T-cell (primary cell): ENCODE data around the gene SULT1A2. TPM values are rescaled to one million over a fixed set of nuclear protein-coding genes. Genes with fewer than 3 reads are reported as not detected.
A peak's percentile ranks its signal among the peaks of the same experiment; 100 is the strongest.
"Not testable (repeated sequence)": the region's sequence is repeated elsewhere in the genome, so short reads cannot be mapped to it uniquely, and the experiment has no call there.

Source experiments
- ATAC-seq, 4 experiments: fragments of 200-7000 bp in 3 of 4; fragments of 150-1000 bp in 1 of 4; cut with Tn5 transposase; replicated peaks in 1 of 4; 1 replicate in 3 of 4; 2 replicates in 1 of 4; pipeline ENCODE4 v1.10.0; 2021; ENCODE audit warnings: moderate library complexity in 3 of 4, mild to moderate bottlenecking in 2 of 4, moderate number of reproducible peaks in 1 of 4
- CTCF ChIA-PET, 2 donors: fragments of 300-600 bp; sonication (Branson Sonifier 250); formaldehyde crosslinking; loops; one replicate each; lab custom pipeline; 2022; ENCODE audit warnings: antibody characterized with exemption in 2 of 2; lab: Charles Lee
- POLR2A ChIA-PET, 2 donors: fragments of 300-600 bp; sonication (Branson Sonifier 250); formaldehyde crosslinking; loops; one replicate each; lab custom pipeline; 2022; ENCODE audit warnings: antibody characterized with exemption in 2 of 2; lab: Charles Lee
- DNase-seq, 35 experiments: peaks; one replicate each; pipeline versions ENCODE4 v3.0.0 to v3.0.0-alpha.2; 2013 to 2023
- H3K27ac ChIP-seq: one replicate; pipeline ENCODE4 v1.5.1; 2013; ENCODE audit warnings: low read length
- H3K27me3 ChIP-seq, 2 experiments: replicated peaks in 1 of 2; 1 replicate in 1 of 2; 2 replicates in 1 of 2; pipeline versions ENCODE4 v1.6.1 to v1.7.0; 2013; ENCODE audit warnings: low read length in 1 of 2, mixed read lengths in 1 of 2; ENCODE audit not compliant: control insufficient read depth in 2 of 2, insufficient read depth in 2 of 2; ENCODE audit errors: extremely low read depth in 1 of 2
- H3K36me3 ChIP-seq, 2 donors: 1 replicate in 1 of 2; 2 replicates in 1 of 2; pipeline versions ENCODE4 v1.6.1 to v1.7.0; 2013; ENCODE audit warnings: low read length in 1 of 2; ENCODE audit not compliant: control insufficient read depth in 2 of 2, insufficient read depth in 1 of 2; ENCODE audit errors: extremely low read depth in 1 of 2
- H3K4me1 ChIP-seq, 2 experiments: 1 replicate in 1 of 2; 2 replicates in 1 of 2; pipeline versions ENCODE4 v1.6.1 to v1.7.0; 2013; ENCODE audit warnings: low read length in 2 of 2, mixed read lengths in 1 of 2; ENCODE audit not compliant: insufficient read depth in 2 of 2, control insufficient read depth in 1 of 2; ENCODE audit errors: extremely low read depth in 1 of 2
- H3K4me3 ChIP-seq, 2 donors: 1 replicate in 1 of 2; 2 replicates in 1 of 2; pipeline versions ENCODE4 v1.5.1 to v1.7.0; 2013; ENCODE audit warnings: mild to moderate bottlenecking in 2 of 2, low read length in 1 of 2, moderate library complexity in 1 of 2; ENCODE audit not compliant: control insufficient read depth in 1 of 2; ENCODE audit errors: extremely low read depth in 1 of 2
- H3K9me3 ChIP-seq: 2 replicates; pipeline ENCODE4 v1.7.0; 2013
- H3K27ac Mint-ChIP-seq, 2 donors: one replicate each; pipeline ENCODE4 v1.8.0; 2020 to 2021; ENCODE audit warnings: mild to moderate bottlenecking in 2 of 2, mixed read lengths in 2 of 2
- H3K27me3 Mint-ChIP-seq, 2 donors: one replicate each; pipeline ENCODE4 v1.8.0; 2021 to 2022; ENCODE audit warnings: mixed read lengths in 2 of 2
- H3K36me3 Mint-ChIP-seq: one replicate; pipeline ENCODE4 v1.8.0; 2021; ENCODE audit warnings: mixed read lengths
- H3K4me1 Mint-ChIP-seq, 3 donors: one replicate each; pipeline ENCODE4 v1.8.0; 2020 to 2022; ENCODE audit warnings: mixed read lengths in 3 of 3, mild to moderate bottlenecking in 1 of 3
- H3K4me3 Mint-ChIP-seq, 3 donors: one replicate each; pipeline ENCODE4 v1.8.0; 2020 to 2022; ENCODE audit warnings: mild to moderate bottlenecking in 3 of 3, mixed read lengths in 3 of 3, moderate library complexity in 3 of 3
- H3K9me3 Mint-ChIP-seq, 3 donors: one replicate each; pipeline ENCODE4 v1.8.0; 2020 to 2022; ENCODE audit warnings: mixed read lengths in 3 of 3
- WGBS: methylation state at CpG from one replicate; pipeline ENCODE4 v1.1.5; 2013; ENCODE audit warnings: missing lambda C conversion rate; ENCODE audit not compliant: insufficient coverage; 5-methylcytosine and 5-hydroxymethylcytosine counted together
- total RNA-seq, 35 experiments: library from RNA in 6 of 35; stranded (reverse) in 6 of 35; fragments of 120-200 nt in 1 of 35; gene quantifications; one replicate each; pipeline versions ENCODE4 v1.2.1 to v1.2.4 and lab custom pipeline; 2013 to 2026

The SULT1A2 gene
- total RNA-seq, 5 donors from 2014 or later (not counting 1 experiment from before 2014, with no cell fraction given): 0.30 to 0.62 (median 0.53) TPM; not detected in 2

DNA sequence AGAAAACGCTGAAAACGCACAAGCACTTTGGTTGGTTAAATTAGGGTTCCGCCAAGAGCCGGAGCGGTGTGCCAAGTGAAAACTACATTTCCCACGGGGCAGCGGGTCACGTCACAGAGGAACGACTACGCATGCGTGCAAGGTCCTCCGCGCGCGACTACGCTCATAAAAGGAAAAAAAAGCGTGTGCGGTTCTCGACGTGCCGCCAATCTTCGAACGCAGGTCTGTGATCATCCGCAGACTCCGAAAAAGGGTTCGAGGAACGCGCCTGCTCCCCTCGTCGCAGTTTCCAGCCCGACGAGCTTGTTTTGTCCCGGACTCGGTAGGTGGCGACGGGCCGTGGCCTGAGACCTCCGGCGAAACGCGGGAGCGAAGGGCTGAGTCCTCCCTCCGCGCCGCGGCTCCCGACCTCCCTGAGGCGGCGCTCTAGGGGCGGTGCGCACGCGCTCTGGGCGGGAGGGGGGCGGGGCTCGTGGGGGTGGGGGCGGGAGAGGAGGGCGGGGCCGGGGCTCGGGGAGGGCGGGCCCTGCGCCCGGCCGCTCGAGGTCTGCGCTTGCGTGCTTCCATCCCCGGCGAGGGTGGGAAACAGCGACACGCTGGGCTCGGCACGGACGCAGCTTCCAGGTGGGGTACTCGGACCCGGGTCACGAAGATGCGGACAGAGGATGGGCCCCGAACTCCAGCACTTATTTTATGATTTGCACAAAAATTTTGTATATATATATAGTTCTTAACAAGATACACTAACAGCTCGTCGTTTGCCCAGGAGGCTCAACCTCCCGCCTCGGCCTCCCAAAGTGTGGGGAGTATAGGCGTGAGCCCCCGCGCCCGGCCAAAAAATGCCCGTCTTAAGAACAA lies 42.8 kb downstream of the SULT1A2 start, which contains the start of gene SGF29:
SGF29 (plus strand) TSS at position 145 of the 858 bp plus-strand sequence. CDS start 27,150 bp downstream, outside the sequence.
- CTCF ChIA-PET: no interaction called here
- H3K9me3 ChIP-seq: no peaks in the 10 kb centered on the region
- H3K36me3 ChIP-seq: peaks cover 0 to 21% of the 10 kb centered on the region in 2 donors
- peak within 1 kb of the TSS; percentile 75 to 84 for H3K4me3 ChIP-seq
- H3K4me1 ChIP-seq: peaks cover 15 to 25% of the 10 kb centered on the region in 2 experiments
- H3K27ac ChIP-seq: peak within 1 kb of the TSS; percentile 94
- Mint-ChIP-seq H3K27ac (peak within 1 kb of the TSS; percentile 96 to 97), H3K4me3 (peak within 1 kb of the TSS; percentile 88), H3K9me3 (no peaks in the 10 kb centered on the region), H3K27me3 (no peaks in the 10 kb centered on the region), H3K4me1 (peaks cover 31 to 51% (median 39%) of the 10 kb centered on the region in 3 donors), H3K36me3 (peaks cover 14% of the 10 kb centered on the region)
- H3K27me3 ChIP-seq: peaks cover 0 to 1% of the 10 kb centered on the region in 2 experiments
- POLR2A ChIA-PET: no interaction called here
- ATAC-seq (peak; percentile 86 to 93 (median 86)), DNase-seq (peak; percentile 86 to 98 (median 91))
- WGBS: under 1% methylated on average over 48 of the region's 88 CpGs

DNA sequence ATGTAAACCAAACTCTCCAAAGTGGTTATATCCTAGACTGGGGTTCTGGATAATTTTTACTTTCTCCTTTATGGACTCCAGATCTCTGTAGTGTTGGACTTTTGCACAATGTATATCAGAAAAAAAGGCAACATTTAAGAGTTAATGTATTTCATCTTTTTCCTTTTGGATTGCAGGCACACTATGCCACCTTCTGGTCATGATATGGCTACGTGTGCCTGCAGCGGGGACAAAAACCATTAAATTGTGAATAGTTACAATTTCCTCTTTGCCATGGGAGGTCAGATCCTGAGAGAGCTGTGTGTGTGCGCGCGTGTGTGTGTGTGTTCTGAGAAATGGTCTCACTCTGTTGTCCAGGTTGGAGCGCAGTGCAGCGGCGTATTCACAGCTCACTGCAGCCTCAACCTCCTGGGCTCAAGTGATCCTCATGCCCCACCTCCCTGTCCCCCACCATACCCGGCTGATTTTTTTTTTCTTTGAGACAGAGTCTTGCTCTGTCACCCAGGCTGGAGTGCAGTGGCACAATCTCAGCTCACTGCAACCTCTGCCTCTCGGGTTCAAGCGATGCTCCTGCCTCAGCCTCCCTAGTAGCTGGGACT lies 47.5 kb downstream of the SULT1A2 start:
- H3K4me1 ChIP-seq: peaks cover 5 to 13% of the 10 kb centered on the region in 2 experiments
- Mint-ChIP-seq H3K4me1 (peaks cover 3 to 16% (median 10%) of the 10 kb centered on the region in 3 donors), H3K27me3 (no peaks in the 10 kb centered on the region), H3K4me3 (no peak overlapping the region), H3K27ac (no peak overlapping the region), H3K36me3 (no peaks in the 10 kb centered on the region), H3K9me3 (no peaks in the 10 kb centered on the region)
- POLR2A ChIA-PET: interaction anchor here in 1 of 2 donors (0.6 kb wide), 1 partner anchor 22 kb away, joined by 3 read pairs; no protein-coding TSS in a partner anchor
- WGBS: 8% methylated on average over 2 of the region's 11 CpGs
- no peaks in the 10 kb centered on the region for H3K36me3 ChIP-seq
- no peak overlapping the region for H3K27ac ChIP-seq
- no peak overlapping the region for H3K4me3 ChIP-seq
- ATAC-seq (no peak), DNase-seq (peak in 8 of 35 experiments; percentile 7 to 60 (median 14))
- no peaks in the 10 kb centered on the region for H3K9me3 ChIP-seq
- CTCF ChIA-PET: no interaction called here
- peaks cover 0 to 4% of the 10 kb centered on the region in 2 experiments for H3K27me3 ChIP-seq

DNA sequence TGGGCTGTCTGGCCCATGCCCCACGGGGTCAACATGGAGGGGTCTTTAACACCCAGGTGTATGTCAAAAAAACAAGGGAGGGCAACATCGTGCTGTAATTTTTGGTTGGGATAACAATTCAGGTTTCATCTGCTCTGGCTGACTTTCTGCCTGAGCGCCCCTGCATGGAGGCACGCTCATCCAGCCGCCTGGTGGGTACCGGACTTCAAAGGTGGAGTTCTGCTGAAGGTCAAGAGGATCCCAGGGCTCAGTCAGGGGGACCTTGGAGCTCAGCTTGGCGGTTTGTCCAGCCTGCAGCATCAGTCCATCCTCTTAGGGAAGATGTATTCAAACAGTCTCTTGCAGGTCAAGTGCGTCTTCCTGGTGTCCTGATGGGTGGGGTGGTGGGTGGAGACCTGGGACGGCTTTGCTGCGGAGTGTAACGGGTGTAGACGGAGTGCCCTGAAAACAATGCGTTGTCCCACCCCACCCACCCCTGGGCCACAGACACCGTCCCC lies 48.5 kb downstream of the SULT1A2 start:
- DNase-seq (no peak), ATAC-seq (no peak)
- Histone ChIP-seq H3K27me3 (peaks cover 0 to 4% of the 10 kb centered on the region in 2 experiments), H3K27ac (no peak overlapping the region), H3K4me3 (no peak overlapping the region), H3K36me3 (no peaks in the 10 kb centered on the region), H3K9me3 (no peaks in the 10 kb centered on the region), H3K4me1 (peaks cover 3 to 8% of the 10 kb centered on the region in 2 experiments)
- Mint-ChIP-seq H3K36me3 (no peaks in the 10 kb centered on the region), H3K4me1 (peaks cover 0 to 12% (median 7%) of the 10 kb centered on the region in 3 donors), H3K27me3 (no peaks in the 10 kb centered on the region), H3K9me3 (no peaks in the 10 kb centered on the region), H3K4me3 (no peak overlapping the region), H3K27ac (no peak overlapping the region)
- CTCF ChIA-PET: interaction anchor here (0.5 kb wide), 2 partner anchors 23 to 525 kb away, joined by 3 read pairs; no protein-coding TSS in a partner anchor
- POLR2A ChIA-PET: no interaction called here
- WGBS: 92% methylated on average over 8 of the region's 14 CpGs

DNA sequence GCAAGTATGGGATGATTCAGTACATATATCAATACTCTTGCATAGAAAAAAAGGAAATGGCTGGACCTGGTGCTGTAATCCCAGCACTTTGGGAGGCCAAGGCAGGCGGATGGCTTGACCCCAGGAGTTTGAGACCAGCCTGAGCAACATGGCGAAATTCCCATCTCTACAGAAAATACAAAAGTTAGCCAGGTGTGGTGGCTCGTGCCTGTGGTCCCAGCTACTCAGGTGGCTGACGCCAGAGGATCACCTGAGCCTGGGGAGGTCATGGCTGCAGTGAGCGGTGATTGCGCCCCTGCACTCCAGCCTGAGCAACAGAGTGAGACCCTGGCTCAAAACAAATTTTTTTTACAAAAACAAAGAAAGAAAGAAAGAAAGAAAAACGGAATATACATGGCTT lies 50.2 kb downstream of the SULT1A2 start:
- peaks cover 3 to 4% of the 10 kb centered on the region in 2 experiments for H3K4me1 ChIP-seq
- Mint-ChIP-seq H3K36me3 (no peaks in the 10 kb centered on the region), H3K27ac (no peak overlapping the region), H3K4me1 (peaks cover 11 to 15% (median 12%) of the 10 kb centered on the region in 3 donors), H3K27me3 (no peaks in the 10 kb centered on the region), H3K4me3 (no peak overlapping the region), H3K9me3 (no peaks in the 10 kb centered on the region)
- ATAC-seq: no peak
- no peak for DNase-seq
- ChIA-PET CTCF (no interaction called here), POLR2A (no interaction called here)
- 84% methylated on average over 3 of the region's 7 CpGs for WGBS
- H3K27ac ChIP-seq: no peak overlapping the region
- H3K27me3 ChIP-seq: peaks cover 0 to 4% of the 10 kb centered on the region in 2 experiments
- no peaks in the 10 kb centered on the region for H3K9me3 ChIP-seq
- no peak overlapping the region for H3K4me3 ChIP-seq
- no peaks in the 10 kb centered on the region for H3K36me3 ChIP-seq

DNA sequence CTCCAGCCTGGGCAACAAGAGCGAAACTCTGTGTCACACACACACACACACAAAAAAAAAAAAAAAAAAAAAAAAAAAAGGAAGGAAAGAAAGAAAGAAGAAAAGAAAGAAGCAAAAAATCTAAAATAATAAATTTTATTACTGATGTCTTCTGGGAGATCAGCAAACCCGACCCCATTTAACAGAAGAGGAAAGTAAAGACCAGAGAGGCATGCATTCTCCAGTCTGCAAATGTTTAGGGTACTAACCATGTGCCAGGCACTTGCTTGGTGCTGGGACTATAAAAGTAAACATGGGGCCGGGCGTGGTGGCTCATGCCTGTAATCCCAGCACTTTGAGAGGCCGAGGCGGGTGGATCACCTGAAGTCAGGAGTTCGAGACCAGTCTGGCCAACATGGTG lies 50.9 kb downstream of the SULT1A2 start:
- H3K27me3 ChIP-seq, ATAC-seq, H3K4me3 ChIP-seq, H3K27ac Mint-ChIP-seq, H3K27me3 Mint-ChIP-seq, DNase-seq, CTCF ChIA-PET, H3K4me3 Mint-ChIP-seq, H3K36me3 ChIP-seq, H3K4me1 ChIP-seq, H3K9me3 Mint-ChIP-seq, POLR2A ChIA-PET, H3K36me3 Mint-ChIP-seq, H3K9me3 ChIP-seq, H3K27ac ChIP-seq: not testable (repeated sequence)
- 96% methylated on average over 4 of the region's 7 CpGs for WGBS
- H3K4me1 Mint-ChIP-seq: peaks cover 11 to 17% (median 12%) of the 10 kb centered on the region in 3 donors

DNA sequence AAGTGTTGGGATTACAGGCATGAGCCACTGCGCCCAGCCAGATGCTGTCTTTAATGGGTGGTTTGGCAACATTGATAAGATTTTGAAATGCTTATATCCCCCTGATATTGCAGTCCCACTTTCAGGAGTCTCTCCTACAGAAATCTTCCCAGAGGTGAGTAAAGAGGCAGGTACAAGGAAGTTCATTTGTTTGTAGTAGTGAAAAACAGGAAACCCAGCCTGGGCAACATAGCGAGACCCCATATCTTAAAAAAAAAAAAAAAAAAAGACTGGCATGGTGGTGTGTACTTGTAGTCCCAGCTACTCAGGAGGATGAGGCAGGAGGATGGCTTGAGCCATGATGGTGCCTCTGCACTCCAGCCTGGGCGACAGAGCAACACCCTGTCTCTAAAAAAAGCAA lies 51.9 kb downstream of the SULT1A2 start:
- CTCF ChIA-PET: interaction anchor here in 1 of 2 donors (0.7 kb wide), 1 partner anchor 267 kb away, joined by 6 read pairs; no protein-coding TSS in a partner anchor
- WGBS: 80% methylated on average over 1 of the region's 3 CpGs

More for the DNA sequence above, 51.9 kb downstream of the SULT1A2 start:
- ATAC-seq: no peak
- Mint-ChIP-seq H3K36me3 (no peaks in the 10 kb centered on the region), H3K9me3 (no peaks in the 10 kb centered on the region), H3K4me1 (peaks cover 12 to 17% (median 14%) of the 10 kb centered on the region in 3 donors), H3K27ac (no peak overlapping the region), H3K27me3 (no peaks in the 10 kb centered on the region), H3K4me3 (no peak overlapping the region)
- DNase-seq: no peak
- Histone ChIP-seq H3K36me3 (no peaks in the 10 kb centered on the region), H3K9me3 (no peaks in the 10 kb centered on the region), H3K27ac (no peak overlapping the region), H3K4me1 (peaks cover 3 to 4% of the 10 kb centered on the region in 2 experiments), H3K4me3 (no peak overlapping the region), H3K27me3 (peaks cover 0 to 4% of the 10 kb centered on the region in 2 experiments)
- POLR2A ChIA-PET: no interaction called here
